ENCODE data around the gene CFC1.
"Not testable (repeated sequence)": the region's sequence is repeated elsewhere in the genome, so short reads cannot be mapped to it uniquely, and the experiment has no call there.

GRCh38 chr2:130590842-130591359, 8.5 kb downstream of the CFC1 start:
- not testable (repeated sequence) for TF ChIP-seq POLR2AphosphoS5 (IDR thresholded peaks at IDR 0.05; ENCODE audit: borderline replicate concordance, low read depth, low read length); EZH2 (IDR thresholded peaks at IDR 0.05); FOXP2 (optimal IDR thresholded peaks at IDR 0.05; ENCODE audit: control extremely low read depth, extremely low read length, insufficient read depth)

Data from SK-N-MC (cell line).